GM23248 (cell line): ENCODE data around the gene DTX3. TPM values are rescaled to one million over a fixed set of nuclear protein-coding genes. Genes with fewer than 3 reads are reported as not detected.

Experiments used
- DNase-seq: peaks from one replicate; pipeline ENCODE4 v3.0.0-alpha.2; 2015
- H2AFZ ChIP-seq: fragments of 200-600 bp; sonication (generic); 2 replicates; pipeline ENCODE4 v1.6.1; 2016; ENCODE audit warnings: antibody characterized with exemption
- H3F3A ChIP-seq: fragments of 200-600 bp; sonication (generic); 2 replicates; pipeline ENCODE4 v1.6.1; 2016; ENCODE audit warnings: mild to moderate bottlenecking, antibody characterized with exemption, mixed run types; ENCODE audit not compliant: insufficient read depth
- H3K27ac ChIP-seq: fragments of 200-600 bp; sonication (generic); 2 replicates; pipeline ENCODE4 v1.5.1; 2016; ENCODE audit warnings: mild to moderate bottlenecking
- H3K27me3 ChIP-seq: fragments of 200-600 bp; sonication (generic); replicated peaks from 2 replicates; pipeline ENCODE4 v1.6.1; 2016; ENCODE audit warnings: mild to moderate bottlenecking; ENCODE audit not compliant: insufficient read depth
- H3K36me3 ChIP-seq: fragments of 200-600 bp; sonication (generic); 2 replicates; pipeline ENCODE4 v1.6.1; 2016; ENCODE audit warnings: low read depth, mild to moderate bottlenecking
- H3K4me1 ChIP-seq: fragments of 200-600 bp; sonication (generic); 2 replicates; pipeline ENCODE4 v1.6.1; 2016; ENCODE audit warnings: mild to moderate bottlenecking; ENCODE audit not compliant: insufficient read depth
- H3K4me2 ChIP-seq: fragments of 200-600 bp; sonication (generic); one replicate; pipeline ENCODE4 v1.6.1; 2016; ENCODE audit warnings: mild to moderate bottlenecking; ENCODE audit not compliant: unreplicated experiment
- H3K4me3 ChIP-seq: fragments of 200-600 bp; sonication (generic); 2 replicates; pipeline ENCODE4 v1.5.1; 2016; ENCODE audit warnings: mild to moderate bottlenecking
- H3K79me2 ChIP-seq: fragments of 200-600 bp; sonication (generic); 2 replicates; pipeline ENCODE4 v1.6.1; 2016; ENCODE audit warnings: mild to moderate bottlenecking; ENCODE audit not compliant: insufficient read depth
- H3K9ac ChIP-seq: fragments of 200-600 bp; sonication (generic); 2 replicates; pipeline ENCODE4 v1.6.1; 2016; ENCODE audit warnings: mild to moderate bottlenecking
- H3K9me2 ChIP-seq: fragments of 200-600 bp; sonication (generic); 2 replicates; pipeline ENCODE4 v1.6.1; 2016; ENCODE audit warnings: mixed run types, mild to moderate bottlenecking, moderate library complexity; ENCODE audit not compliant: insufficient read depth
- H3K9me3 ChIP-seq: fragments of 200-600 bp; sonication (generic); one replicate; pipeline ENCODE4 v1.6.1; 2017; ENCODE audit warnings: low read depth
- H4K20me1 ChIP-seq: fragments of 200-600 bp; sonication (generic); 2 replicates; pipeline ENCODE4 v1.6.0; 2016; ENCODE audit not compliant: insufficient read depth
- EZH2 ChIP-seq: fragments of 200-600 bp; sonication (generic); IDR thresholded peaks from 2 replicates; pipeline ENCODE4 v1.6.1; 2018; ENCODE audit warnings: antibody characterized with exemption, mild to moderate bottlenecking; ENCODE audit not compliant: insufficient read depth, poor library complexity, severe bottlenecking
- EZH2phosphoT487 ChIP-seq: fragments of 200-600 bp; sonication (generic); IDR thresholded peaks from 2 replicates; pipeline ENCODE4 v1.6.1; 2018; ENCODE audit warnings: antibody characterized with exemption, moderate library complexity, mild to moderate bottlenecking, low read depth; ENCODE audit not compliant: insufficient read depth
- WGBS, 2 experiments: methylation state at CpG; one replicate each; pipeline ENCODE4 v1.1.6; 2015 to 2017; ENCODE audit warnings: low lambda C conversion rate in 2 of 2, low coverage in 1 of 2; ENCODE audit errors: missing lambda C conversion rate in 2 of 2; 5-methylcytosine and 5-hydroxymethylcytosine counted together
- in situ Hi-C: fragments of 300-500 bp; cut with MboI; formaldehyde crosslinking; loops from 2 replicates; pipeline ENCODE4 v1.15.0; 2020
- polyA plus RNA-seq: library from polyadenylated mRNA; unstranded; fragments of >200 nt; fragmentation: Nextera tagmentation; extraction: Ambion mirVana; gene quantifications from 2 replicates; pipeline ENCODE4 v1.2.1, GENCODE V29; 2016
- total RNA-seq: library from RNA; depleted of rRNA; stranded (reverse); fragments of >200 nt; shearing (Covaris generic); gene quantifications from 2 replicates; pipeline ENCODE4 v1.2.3, GENCODE V29; 2014

Gene DTX3
- total and polyA plus RNA-seq, 2 experiments from 2014 or later: 7.7 to 19.6 TPM

DNA sequence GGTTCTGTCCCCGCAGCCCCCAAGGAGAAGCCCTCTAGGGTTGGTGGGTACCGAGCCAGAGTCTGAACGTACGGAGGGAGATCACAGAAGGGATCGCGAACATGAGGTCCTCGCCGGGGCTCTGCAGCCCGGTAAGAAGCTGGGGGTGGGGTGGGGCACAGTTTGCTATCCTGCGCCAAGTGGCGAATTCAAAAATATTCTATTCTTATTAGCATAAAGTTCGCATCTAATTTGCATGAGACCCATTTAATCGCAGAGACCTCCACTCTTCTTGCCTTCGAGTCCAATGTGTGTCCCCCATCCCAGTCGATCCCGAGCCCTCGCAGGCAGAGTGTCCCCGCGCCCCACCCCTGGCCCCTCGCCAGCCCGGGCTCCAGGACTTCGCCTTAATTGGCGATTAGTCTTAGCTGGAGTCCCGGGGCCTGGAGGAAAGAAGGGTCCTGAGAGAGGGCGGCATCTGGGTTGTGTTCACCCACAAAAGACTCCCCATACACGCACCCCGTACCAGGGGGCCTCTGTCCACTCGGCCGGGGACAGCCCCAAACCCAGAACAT is 6.0 kb downstream of the DTX3 start:
- in situ Hi-C loops: no loop called here
- WGBS, 2 experiments: 5 to 9% methylated on average over 24 to 29 of the region's 29 CpGs

DNA sequence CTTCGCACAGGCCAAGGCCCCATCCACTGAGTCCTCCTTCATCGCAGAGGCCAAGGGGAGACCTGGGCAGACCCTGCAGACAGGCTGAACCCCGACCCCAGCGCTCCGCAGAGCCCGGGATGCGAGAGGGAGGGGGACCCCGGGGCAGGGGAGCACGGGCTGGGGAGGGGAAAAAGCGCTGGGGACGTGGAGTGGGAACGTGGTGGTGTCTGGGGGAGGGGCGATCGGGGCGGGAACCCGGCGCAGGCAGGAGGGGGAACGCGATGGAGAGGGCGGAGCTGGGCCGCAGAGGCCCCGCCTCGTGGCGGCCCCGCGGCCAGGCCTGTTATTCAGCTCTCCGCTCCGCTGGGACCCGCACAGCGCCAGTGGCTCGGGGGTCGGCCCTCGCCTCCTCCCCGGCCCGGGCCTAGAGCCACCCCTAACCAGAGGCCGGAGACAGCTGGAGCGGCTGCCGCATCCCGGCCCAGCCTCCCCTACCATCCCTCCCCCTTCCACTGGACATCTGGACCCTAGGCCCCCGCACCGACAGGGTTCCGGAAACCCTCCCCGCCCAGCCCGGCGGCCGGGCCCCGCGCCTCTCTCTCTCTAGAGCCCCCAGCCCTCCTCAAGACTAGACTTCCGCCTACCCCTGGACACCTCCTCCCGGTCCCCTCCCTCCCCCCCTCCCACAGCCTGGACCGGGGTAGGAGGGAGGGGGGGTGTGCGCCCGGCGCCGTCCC is 6.6 kb downstream of the DTX3 start, which contains the start of gene ARHGEF25:
Gene ARHGEF25, plus strand, starts transcription at position 328 of the 719 bp plus-strand sequence. CDS start 460 bp downstream, outside the sequence.
- peak; percentile 77 for DNase-seq
- H3K27ac ChIP-seq: no peak within 1 kb of the TSS
- no peak for TF ChIP-seq EZH2phosphoT487
- TF ChIP-seq EZH2: no peak
- H3K9me2 ChIP-seq: no peaks in the 10 kb centered on the region
- peak within 1 kb of the TSS; percentile 89 for H3K9ac ChIP-seq
- H3K79me2 ChIP-seq: no peaks in the 10 kb centered on the region
- no peaks in the 10 kb centered on the region for H3K27me3 ChIP-seq
- 1% methylated on average over 12 to 55 of the region's 55 CpGs for WGBS, 2 experiments
- no peaks in the 10 kb centered on the region for H3K9me3 ChIP-seq
- peak within 1 kb of the TSS; percentile 71 for H3K4me2 ChIP-seq
- H3K4me1 ChIP-seq: peaks cover 20% of the 10 kb centered on the region
- H3F3A ChIP-seq: peaks cover 5% of the 10 kb centered on the region; the same call in 1 of the 2 replicates
- in situ Hi-C loops: no loop called here
- no peaks in the 10 kb centered on the region for H4K20me1 ChIP-seq
- peak within 1 kb of the TSS; percentile 79 for H3K4me3 ChIP-seq
- no peaks in the 10 kb centered on the region; the same call in 1 of the 2 replicates for H3K36me3 ChIP-seq
- peak within 1 kb of the TSS; percentile 95 for H2AFZ ChIP-seq

More for the DNA sequence above, 6.0 kb downstream of the DTX3 start:
- no peaks in the 10 kb centered on the region; the same call in 1 of the 2 replicates for H3K36me3 ChIP-seq
- no peaks in the 10 kb centered on the region for H3K27me3 ChIP-seq
- no peaks in the 10 kb centered on the region for H3K9me2 ChIP-seq
- TF ChIP-seq EZH2phosphoT487: no peak
- no peak for TF ChIP-seq EZH2
- H3K4me3 ChIP-seq: peak overlapping the region; percentile 79
- H3K27ac ChIP-seq: no peak overlapping the region
- H3F3A ChIP-seq: peaks cover 5% of the 10 kb centered on the region; the same call in 1 of the 2 replicates
- 0 out of 2 replicates have a peak, but pooled peaks cover 16% of the 10 kb centered on the region for H3K4me1 ChIP-seq
- H3K4me2 ChIP-seq: peak overlapping the region; percentile 71
- peak overlapping the region; percentile 89 for H3K9ac ChIP-seq
- H2AFZ ChIP-seq: peak overlapping the region; percentile 95
- H3K9me3 ChIP-seq: no peaks in the 10 kb centered on the region
- H3K79me2 ChIP-seq: no peaks in the 10 kb centered on the region
- peak; percentile 45 for DNase-seq
- H4K20me1 ChIP-seq: no peaks in the 10 kb centered on the region

- Histone ChIP-seq H3F3A (peaks cover 5% of the 10 kb centered on the region; the same call in 1 of the 2 replicates), H3K4me2 (peak overlapping the region; percentile 71), H4K20me1 (no peaks in the 10 kb centered on the region), H3K9me2 (no peaks in the 10 kb centered on the region), H3K79me2 (no peaks in the 10 kb centered on the region), H2AFZ (peak overlapping the region; percentile 95), H3K9me3 (no peaks in the 10 kb centered on the region), H3K4me3 (peak overlapping the region; percentile 79), H3K4me1 (peaks cover 25% of the 10 kb centered on the region), H3K27ac (no peak overlapping the region), H3K27me3 (no peaks in the 10 kb centered on the region), H3K9ac (peak overlapping the region; percentile 89), H3K36me3 (no peaks in the 10 kb centered on the region; the same call in 1 of the 2 replicates)
- in situ Hi-C loops: no loop called here
- no peak for DNase-seq
- WGBS, 2 experiments: 13 to 37% methylated on average over 7 to 21 of the region's 23 CpGs
- no peak for TF ChIP-seq EZH2
- TF ChIP-seq EZH2phosphoT487: no peak
These were observed 7.4 kb downstream of the DTX3 start for GRCh38 chr12:57611827-57612710.
